ENCODE results near the gene MTG2. TPM values are rescaled to one million over a fixed set of nuclear protein-coding genes. Genes with fewer than 3 reads are reported as not detected.
A peak's percentile ranks its signal among the peaks of the same experiment; 100 is the strongest.

The MTG2 gene
- total and polyA plus RNA-seq, 2 experiments from 2014 or later = 11.3 to 11.7 TPM

DNA sequence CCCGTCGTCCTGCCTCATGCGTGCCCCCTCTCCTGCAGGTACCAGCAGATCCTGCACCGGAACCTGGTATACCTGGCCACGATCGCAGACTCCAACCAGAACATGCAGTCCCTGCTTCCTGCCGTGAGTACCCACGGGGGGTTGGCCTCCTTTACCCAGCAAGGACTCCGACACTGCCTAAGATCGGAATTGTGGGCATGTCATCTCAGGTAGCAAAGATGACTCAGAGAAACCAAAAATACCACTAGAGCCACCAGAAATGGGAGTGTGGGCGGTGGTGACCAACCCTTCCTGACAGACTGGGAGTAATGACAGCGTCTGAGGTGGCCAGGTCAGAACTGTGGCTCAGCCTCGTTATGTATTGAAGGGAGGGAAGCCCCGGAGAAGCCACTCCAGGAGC, 23.0 kb upstream of the MTG2 start:
- H3K9me3 Mint-ChIP-seq = no peaks in the 10 kb centered on the region

More for the DNA sequence above, 23.0 kb upstream of the MTG2 start:
- Histone ChIP-seq H4K20me1 (replicated peaks; ENCODE audit: insufficient read depth) (peaks cover 15% of the 10 kb centered on the region), H3K4me2 (no peak overlapping the region), H3K27me3 (ENCODE audit: insufficient read depth) (no peaks in the 10 kb centered on the region), H3F3A (replicated peaks; ENCODE audit: low read depth) (peaks cover 4% of the 10 kb centered on the region; the same call in 1 of the 2 replicates), H3K4me1 (ENCODE audit: insufficient read depth) (peaks cover 18% of the 10 kb centered on the region), H3K36me3 (ENCODE audit: insufficient read depth) (peaks cover 14% of the 10 kb centered on the region; the same call in 1 of the 2 replicates), H3K27ac (ENCODE audit: low read depth) (no peak overlapping the region), H2AFZ (no peak overlapping the region), H3K79me2 (replicated peaks; ENCODE audit: insufficient read depth) (peaks cover 38% of the 10 kb centered on the region), H3K9me2 (ENCODE audit: insufficient read depth) (no peaks in the 10 kb centered on the region), H3K4me3 (no peak overlapping the region)
- ATAC-seq (no peak), DNase-seq (ENCODE audit: low spot score) (no peak)
- Mint-ChIP-seq H3K27ac (peak overlapping the region; percentile 44; the same call in 1 of the 2 replicates), H3K36me3 (ENCODE audit: low read depth) (peaks cover 40% of the 10 kb centered on the region), H3K27me3 (ENCODE audit: insufficient read depth, low read depth, poor library complexity) (peaks cover 2% of the 10 kb centered on the region), H3K4me1 (peaks cover 16% of the 10 kb centered on the region), H3K4me3 (no peak overlapping the region)
- TF ChIP-seq, protein P1, sequence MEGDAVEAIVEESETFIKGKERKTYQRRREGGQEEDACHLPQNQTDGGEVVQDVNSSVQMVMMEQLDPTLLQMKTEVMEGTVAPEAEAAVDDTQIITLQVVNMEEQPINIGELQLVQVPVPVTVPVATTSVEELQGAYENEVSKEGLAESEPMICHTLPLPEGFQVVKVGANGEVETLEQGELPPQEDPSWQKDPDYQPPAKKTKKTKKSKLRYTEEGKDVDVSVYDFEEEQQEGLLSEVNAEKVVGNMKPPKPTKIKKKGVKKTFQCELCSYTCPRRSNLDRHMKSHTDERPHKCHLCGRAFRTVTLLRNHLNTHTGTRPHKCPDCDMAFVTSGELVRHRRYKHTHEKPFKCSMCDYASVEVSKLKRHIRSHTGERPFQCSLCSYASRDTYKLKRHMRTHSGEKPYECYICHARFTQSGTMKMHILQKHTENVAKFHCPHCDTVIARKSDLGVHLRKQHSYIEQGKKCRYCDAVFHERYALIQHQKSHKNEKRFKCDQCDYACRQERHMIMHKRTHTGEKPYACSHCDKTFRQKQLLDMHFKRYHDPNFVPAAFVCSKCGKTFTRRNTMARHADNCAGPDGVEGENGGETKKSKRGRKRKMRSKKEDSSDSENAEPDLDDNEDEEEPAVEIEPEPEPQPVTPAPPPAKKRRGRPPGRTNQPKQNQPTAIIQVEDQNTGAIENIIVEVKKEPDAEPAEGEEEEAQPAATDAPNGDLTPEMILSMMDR (conservative IDR thresholded peaks at IDR 0.05; ENCODE audit: low read depth in 2 of 2) = no peak
- TF ChIP-seq STAT1 (IDR thresholded peaks at IDR 0.05; ENCODE audit: unreplicated experiment) (no peak), ZNF331 (CRISPR knock-in tag; IDR thresholded peaks at IDR 0.05; ENCODE audit: low read depth) (no peak), CREB1 (CRISPR knock-in tag; IDR thresholded peaks at IDR 0.05; ENCODE audit: low read depth) (no peak), POLR2AphosphoS5 (IDR thresholded peaks at IDR 0.05; ENCODE audit: low read depth) (no peak), EZH2phosphoT487 (IDR thresholded peaks at IDR 0.05; ENCODE audit: unreplicated experiment) (no peak), JUNB (IDR thresholded peaks at IDR 0.05; ENCODE audit: unreplicated experiment) (no peak), ZNF114 (CRISPR knock-in tag; IDR thresholded peaks at IDR 0.05) (no peak), NANOG (IDR thresholded peaks at IDR 0.05; ENCODE audit: borderline replicate concordance) (no peak), ETS1 (IDR thresholded peaks at IDR 0.05) (no peak)
- TF ChIP-seq, protein P2, sequence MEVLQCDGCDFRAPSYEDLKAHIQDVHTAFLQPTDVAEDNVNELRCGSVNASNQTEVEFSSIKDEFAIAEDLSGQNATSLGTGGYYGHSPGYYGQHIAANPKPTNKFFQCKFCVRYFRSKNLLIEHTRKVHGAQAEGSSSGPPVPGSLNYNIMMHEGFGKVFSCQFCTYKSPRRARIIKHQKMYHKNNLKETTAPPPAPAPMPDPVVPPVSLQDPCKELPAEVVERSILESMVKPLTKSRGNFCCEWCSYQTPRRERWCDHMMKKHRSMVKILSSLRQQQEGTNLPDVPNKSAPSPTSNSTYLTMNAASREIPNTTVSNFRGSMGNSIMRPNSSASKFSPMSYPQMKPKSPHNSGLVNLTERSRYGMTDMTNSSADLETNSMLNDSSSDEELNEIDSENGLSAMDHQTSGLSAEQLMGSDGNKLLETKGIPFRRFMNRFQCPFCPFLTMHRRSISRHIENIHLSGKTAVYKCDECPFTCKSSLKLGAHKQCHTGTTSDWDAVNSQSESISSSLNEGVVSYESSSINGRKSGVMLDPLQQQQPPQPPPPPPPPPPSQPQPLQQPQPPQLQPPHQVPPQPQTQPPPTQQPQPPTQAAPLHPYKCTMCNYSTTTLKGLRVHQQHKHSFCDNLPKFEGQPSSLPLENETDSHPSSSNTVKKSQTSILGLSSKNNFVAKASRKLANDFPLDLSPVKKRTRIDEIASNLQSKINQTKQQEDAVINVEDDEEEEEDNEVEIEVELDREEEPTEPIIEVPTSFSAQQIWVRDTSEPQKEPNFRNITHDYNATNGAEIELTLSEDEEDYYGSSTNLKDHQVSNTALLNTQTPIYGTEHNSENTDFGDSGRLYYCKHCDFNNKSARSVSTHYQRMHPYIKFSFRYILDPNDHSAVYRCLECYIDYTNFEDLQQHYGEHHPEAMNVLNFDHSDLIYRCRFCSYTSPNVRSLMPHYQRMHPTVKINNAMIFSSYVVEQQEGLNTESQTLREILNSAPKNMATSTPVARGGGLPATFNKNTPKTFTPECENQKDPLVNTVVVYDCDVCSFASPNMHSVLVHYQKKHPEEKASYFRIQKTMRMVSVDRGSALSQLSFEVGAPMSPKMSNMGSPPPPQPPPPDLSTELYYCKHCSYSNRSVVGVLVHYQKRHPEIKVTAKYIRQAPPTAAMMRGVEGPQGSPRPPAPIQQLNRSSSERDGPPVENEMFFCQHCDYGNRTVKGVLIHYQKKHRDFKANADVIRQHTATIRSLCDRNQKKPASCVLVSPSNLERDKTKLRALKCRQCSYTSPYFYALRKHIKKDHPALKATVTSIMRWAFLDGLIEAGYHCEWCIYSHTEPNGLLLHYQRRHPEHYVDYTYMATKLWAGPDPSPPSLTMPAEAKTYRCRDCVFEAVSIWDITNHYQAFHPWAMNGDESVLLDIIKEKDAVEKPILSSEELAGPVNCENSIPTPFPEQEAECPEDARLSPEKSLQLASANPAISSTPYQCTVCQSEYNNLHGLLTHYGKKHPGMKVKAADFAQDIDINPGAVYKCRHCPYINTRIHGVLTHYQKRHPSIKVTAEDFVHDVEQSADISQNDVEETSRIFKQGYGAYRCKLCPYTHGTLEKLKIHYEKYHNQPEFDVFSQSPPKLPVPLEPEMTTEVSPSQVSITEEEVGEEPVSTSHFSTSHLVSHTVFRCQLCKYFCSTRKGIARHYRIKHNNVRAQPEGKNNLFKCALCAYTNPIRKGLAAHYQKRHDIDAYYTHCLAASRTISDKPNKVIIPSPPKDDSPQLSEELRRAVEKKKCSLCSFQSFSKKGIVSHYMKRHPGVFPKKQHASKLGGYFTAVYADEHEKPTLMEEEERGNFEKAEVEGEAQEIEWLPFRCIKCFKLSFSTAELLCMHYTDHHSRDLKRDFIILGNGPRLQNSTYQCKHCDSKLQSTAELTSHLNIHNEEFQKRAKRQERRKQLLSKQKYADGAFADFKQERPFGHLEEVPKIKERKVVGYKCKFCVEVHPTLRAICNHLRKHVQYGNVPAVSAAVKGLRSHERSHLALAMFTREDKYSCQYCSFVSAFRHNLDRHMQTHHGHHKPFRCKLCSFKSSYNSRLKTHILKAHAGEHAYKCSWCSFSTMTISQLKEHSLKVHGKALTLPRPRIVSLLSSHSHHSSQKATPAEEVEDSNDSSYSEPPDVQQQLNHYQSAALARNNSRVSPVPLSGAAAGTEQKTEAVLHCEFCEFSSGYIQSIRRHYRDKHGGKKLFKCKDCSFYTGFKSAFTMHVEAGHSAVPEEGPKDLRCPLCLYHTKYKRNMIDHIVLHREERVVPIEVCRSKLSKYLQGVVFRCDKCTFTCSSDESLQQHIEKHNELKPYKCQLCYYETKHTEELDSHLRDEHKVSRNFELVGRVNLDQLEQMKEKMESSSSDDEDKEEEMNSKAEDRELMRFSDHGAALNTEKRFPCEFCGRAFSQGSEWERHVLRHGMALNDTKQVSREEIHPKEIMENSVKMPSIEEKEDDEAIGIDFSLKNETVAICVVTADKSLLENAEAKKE (CRISPR knock-in tag; IDR thresholded peaks at IDR 0.05) = no peak
- TF ChIP-seq, protein P3, sequence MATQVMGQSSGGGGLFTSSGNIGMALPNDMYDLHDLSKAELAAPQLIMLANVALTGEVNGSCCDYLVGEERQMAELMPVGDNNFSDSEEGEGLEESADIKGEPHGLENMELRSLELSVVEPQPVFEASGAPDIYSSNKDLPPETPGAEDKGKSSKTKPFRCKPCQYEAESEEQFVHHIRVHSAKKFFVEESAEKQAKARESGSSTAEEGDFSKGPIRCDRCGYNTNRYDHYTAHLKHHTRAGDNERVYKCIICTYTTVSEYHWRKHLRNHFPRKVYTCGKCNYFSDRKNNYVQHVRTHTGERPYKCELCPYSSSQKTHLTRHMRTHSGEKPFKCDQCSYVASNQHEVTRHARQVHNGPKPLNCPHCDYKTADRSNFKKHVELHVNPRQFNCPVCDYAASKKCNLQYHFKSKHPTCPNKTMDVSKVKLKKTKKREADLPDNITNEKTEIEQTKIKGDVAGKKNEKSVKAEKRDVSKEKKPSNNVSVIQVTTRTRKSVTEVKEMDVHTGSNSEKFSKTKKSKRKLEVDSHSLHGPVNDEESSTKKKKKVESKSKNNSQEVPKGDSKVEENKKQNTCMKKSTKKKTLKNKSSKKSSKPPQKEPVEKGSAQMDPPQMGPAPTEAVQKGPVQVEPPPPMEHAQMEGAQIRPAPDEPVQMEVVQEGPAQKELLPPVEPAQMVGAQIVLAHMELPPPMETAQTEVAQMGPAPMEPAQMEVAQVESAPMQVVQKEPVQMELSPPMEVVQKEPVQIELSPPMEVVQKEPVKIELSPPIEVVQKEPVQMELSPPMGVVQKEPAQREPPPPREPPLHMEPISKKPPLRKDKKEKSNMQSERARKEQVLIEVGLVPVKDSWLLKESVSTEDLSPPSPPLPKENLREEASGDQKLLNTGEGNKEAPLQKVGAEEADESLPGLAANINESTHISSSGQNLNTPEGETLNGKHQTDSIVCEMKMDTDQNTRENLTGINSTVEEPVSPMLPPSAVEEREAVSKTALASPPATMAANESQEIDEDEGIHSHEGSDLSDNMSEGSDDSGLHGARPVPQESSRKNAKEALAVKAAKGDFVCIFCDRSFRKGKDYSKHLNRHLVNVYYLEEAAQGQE (IDR thresholded peaks at IDR 0.05; ENCODE audit: unreplicated experiment) = no peak

Measured in GM23338 (cell line).